GM19438 (cell line): ENCODE measurements around the gene ROR1.
A peak's percentile ranks its signal among the peaks of the same experiment; 100 is the strongest.
"Not testable (repeated sequence)": the region's sequence is repeated elsewhere in the genome, so short reads cannot be mapped to it uniquely, and the experiment has no call there.

Experiments
- ATAC-seq: cut with Tn5 transposase; IDR thresholded peaks from one replicate; pipeline ENCODE4 v1.9.1; 2021; ENCODE audit warnings: low read depth; ENCODE audit not compliant: unreplicated experiment

Gene ROR1

GRCh38 chr1:64186898-64187280 lies 413.1 kb downstream of the ROR1 start:
- no peak for ATAC-seq

- ATAC-seq, result no peak
These were observed 413.8 kb downstream of the ROR1 start for GRCh38 chr1:64187646-64188045.

- no peak for ATAC-seq
These were observed 418.5 kb downstream of the ROR1 start for GRCh38 chr1:64192290-64192689.

GRCh38 chr1:64194168-64195080 lies 420.6 kb downstream of the ROR1 start:
- ATAC-seq, result no peak

- ATAC-seq, result no peak
These were observed 421.2 kb downstream of the ROR1 start for GRCh38 chr1:64195081-64195395.

- no peak for ATAC-seq
These were observed 422.5 kb downstream of the ROR1 start for GRCh38 chr1:64196074-64196870.

- no peak for ATAC-seq
These were observed 423.3 kb downstream of the ROR1 start for GRCh38 chr1:64197076-64197475.

- ATAC-seq, result no peak
These were observed 425.3 kb downstream of the ROR1 start for GRCh38 chr1:64199154-64199553.

GRCh38 chr1:64200064-64200463 lies 426.2 kb downstream of the ROR1 start:
- no peak for ATAC-seq

GRCh38 chr1:64203420-64203819 lies 429.6 kb downstream of the ROR1 start, which contains the start of gene UBE2U:
UBE2U (plus strand) TSS chr1:64203623; CDS start chr1:64204051, 428 bp downstream.
- no peak for ATAC-seq

- no peak for ATAC-seq
These were observed 435.4 kb downstream of the ROR1 start for GRCh38 chr1:64209221-64209620.

GRCh38 chr1:64212031-64212430 lies 438.2 kb downstream of the ROR1 start:
- no peak for ATAC-seq

GRCh38 chr1:64215576-64215975 lies 441.8 kb downstream of the ROR1 start:
- ATAC-seq, result no peak

- ATAC-seq, result no peak
These were observed 446.4 kb downstream of the ROR1 start for GRCh38 chr1:64220241-64220640.

- ATAC-seq, result peak; percentile 75
These were observed 449.7 kb downstream of the ROR1 start for GRCh38 chr1:64223329-64224151.

- not testable (repeated sequence) for ATAC-seq
These were observed 450.4 kb downstream of the ROR1 start for GRCh38 chr1:64224236-64224635.

- no peak for ATAC-seq
These were observed 454.5 kb downstream of the ROR1 start for GRCh38 chr1:64228167-64228957.

GRCh38 chr1:64229307-64229706 lies 455.5 kb downstream of the ROR1 start:
- ATAC-seq, result no peak
